ENCODE results near the gene CNKSR3. TPM values are rescaled to one million over a fixed set of nuclear protein-coding genes. Genes with fewer than 3 reads are reported as not detected.

CNKSR3 gene
- polyA plus RNA-seq, 3 donors = not detected

DNA sequence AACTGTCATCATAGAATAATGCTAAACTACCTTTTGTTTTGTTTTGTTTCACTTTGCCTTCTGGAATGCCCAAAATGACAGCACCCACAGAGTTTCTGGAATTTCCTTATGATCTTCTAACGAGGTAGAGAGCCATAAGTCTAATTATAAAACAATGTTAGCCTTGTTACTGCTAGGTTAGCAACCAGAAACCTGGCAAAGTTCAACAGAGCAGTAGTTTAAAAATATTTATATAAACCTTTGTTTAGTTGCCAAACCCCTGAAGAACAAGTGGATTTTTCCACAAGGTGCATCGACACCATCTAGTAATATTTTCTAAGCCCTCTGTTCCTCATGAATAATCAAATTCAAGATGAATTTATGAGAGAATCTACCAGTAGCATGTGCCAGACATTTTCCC is 126.3 kb downstream of the CNKSR3 start:
- H3K9me3 Mint-ChIP-seq = peaks cover 0 to 10% (median 3%) of the 10 kb centered on the region in 7 donors
- no peak for DNase-seq
- Histone ChIP-seq H3K9me3 (replicated peaks in 1 of 2; ENCODE audit: control insufficient read depth in 1 of 2, insufficient read depth in 1 of 2, low read length in 2 of 2) (peaks cover 0 to 5% of the 10 kb centered on the region in 2 donors), H3K36me3 (replicated peaks in 1 of 2; ENCODE audit: control insufficient read depth in 1 of 2, insufficient read depth in 2 of 2, low read length in 2 of 2) (no peaks in the 10 kb centered on the region), H2AFZ (ENCODE audit: insufficient read depth, low read depth, low read length, poor library complexity, severe bottlenecking) (no peak overlapping the region), H3K9ac (ENCODE audit: insufficient read depth, low read length, poor library complexity, severe bottlenecking) (no peak overlapping the region), H3K4me1 (ENCODE audit: control insufficient read depth in 1 of 2, insufficient read depth in 2 of 2, low read length in 2 of 2) (peaks cover 10 to 12% of the 10 kb centered on the region in 2 donors), H4K20me1 (ENCODE audit: insufficient read depth, low read length) (no peaks in the 10 kb centered on the region), H3K27me3 (ENCODE audit: control insufficient read depth in 2 of 2, insufficient read depth in 2 of 2, low read length in 2 of 2) (no peaks in the 10 kb centered on the region), H3K27ac (ENCODE audit: low read depth in 1 of 2, low read length in 2 of 2) (no peak overlapping the region), H3K79me2 (ENCODE audit: insufficient read depth, low read length) (no peaks in the 10 kb centered on the region), H3K4me3 (replicated peaks in 1 of 3; ENCODE audit: low read depth in 2 of 3, low read length in 3 of 3) (no peak overlapping the region), H3K4me2 (replicated peaks; ENCODE audit: extremely low read depth, low read length, poor library complexity, severe bottlenecking) (no peak overlapping the region)
- intact Hi-C loops (cut with micrococcal nuclease) = no loop called here
- peaks cover 0 to 4% (median 3%) of the 10 kb centered on the region in 3 donors for H3K27me3 Mint-ChIP-seq (ENCODE audit: low read depth in 3 of 3)
- H3K36me3 Mint-ChIP-seq = no peaks in the 10 kb centered on the region
- TF ChIP-seq, protein P1, sequence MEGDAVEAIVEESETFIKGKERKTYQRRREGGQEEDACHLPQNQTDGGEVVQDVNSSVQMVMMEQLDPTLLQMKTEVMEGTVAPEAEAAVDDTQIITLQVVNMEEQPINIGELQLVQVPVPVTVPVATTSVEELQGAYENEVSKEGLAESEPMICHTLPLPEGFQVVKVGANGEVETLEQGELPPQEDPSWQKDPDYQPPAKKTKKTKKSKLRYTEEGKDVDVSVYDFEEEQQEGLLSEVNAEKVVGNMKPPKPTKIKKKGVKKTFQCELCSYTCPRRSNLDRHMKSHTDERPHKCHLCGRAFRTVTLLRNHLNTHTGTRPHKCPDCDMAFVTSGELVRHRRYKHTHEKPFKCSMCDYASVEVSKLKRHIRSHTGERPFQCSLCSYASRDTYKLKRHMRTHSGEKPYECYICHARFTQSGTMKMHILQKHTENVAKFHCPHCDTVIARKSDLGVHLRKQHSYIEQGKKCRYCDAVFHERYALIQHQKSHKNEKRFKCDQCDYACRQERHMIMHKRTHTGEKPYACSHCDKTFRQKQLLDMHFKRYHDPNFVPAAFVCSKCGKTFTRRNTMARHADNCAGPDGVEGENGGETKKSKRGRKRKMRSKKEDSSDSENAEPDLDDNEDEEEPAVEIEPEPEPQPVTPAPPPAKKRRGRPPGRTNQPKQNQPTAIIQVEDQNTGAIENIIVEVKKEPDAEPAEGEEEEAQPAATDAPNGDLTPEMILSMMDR (IDR thresholded peaks at IDR 0.05) = no peak
- peaks cover 14% of the 10 kb centered on the region for H3K4me1 Mint-ChIP-seq
- H3K4me3 Mint-ChIP-seq = no peak overlapping the region
- no peak overlapping the region for H3K27ac Mint-ChIP-seq
- WGBS (ENCODE audit: insufficient coverage) = no CpG with 5 or more reads among the region's 2 CpGs

DNA sequence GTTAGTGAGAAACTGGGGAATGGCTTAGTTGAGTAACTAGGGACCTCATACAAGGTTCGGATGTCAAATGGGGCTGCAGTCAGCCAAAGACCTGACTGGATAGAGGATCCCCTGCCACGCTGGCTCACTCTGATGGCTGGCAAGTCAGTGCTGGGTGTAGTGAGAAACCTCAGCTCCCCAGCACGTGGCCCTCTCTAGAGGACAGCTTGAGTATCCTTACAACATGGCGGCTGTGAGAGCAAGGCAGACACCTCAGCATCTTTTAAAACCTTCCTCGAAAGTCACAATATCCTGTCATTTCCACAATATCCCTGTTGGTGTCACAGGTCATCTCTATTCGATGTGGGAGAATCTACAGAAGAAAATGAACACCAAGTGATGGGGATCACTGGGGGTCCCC is 127.2 kb downstream of the CNKSR3 start:
- Histone ChIP-seq H3K79me2 (ENCODE audit: insufficient read depth, low read length) (no peaks in the 10 kb centered on the region), H3K4me2 (replicated peaks; ENCODE audit: extremely low read depth, low read length, poor library complexity, severe bottlenecking) (no peak overlapping the region), H3K9me3 (replicated peaks in 1 of 2; ENCODE audit: control insufficient read depth in 1 of 2, insufficient read depth in 1 of 2, low read length in 2 of 2) (peaks cover 0 to 5% of the 10 kb centered on the region in 2 donors), H3K27me3 (ENCODE audit: control insufficient read depth in 2 of 2, insufficient read depth in 2 of 2, low read length in 2 of 2) (no peaks in the 10 kb centered on the region), H3K4me1 (ENCODE audit: control insufficient read depth in 1 of 2, insufficient read depth in 2 of 2, low read length in 2 of 2) (peaks cover 10 to 12% of the 10 kb centered on the region in 2 donors), H3K9ac (ENCODE audit: insufficient read depth, low read length, poor library complexity, severe bottlenecking) (no peak overlapping the region), H3K36me3 (replicated peaks in 1 of 2; ENCODE audit: control insufficient read depth in 1 of 2, insufficient read depth in 2 of 2, low read length in 2 of 2) (no peaks in the 10 kb centered on the region), H3K27ac (ENCODE audit: low read depth in 1 of 2, low read length in 2 of 2) (no peak overlapping the region), H4K20me1 (ENCODE audit: insufficient read depth, low read length) (no peaks in the 10 kb centered on the region), H3K4me3 (replicated peaks in 1 of 3; ENCODE audit: low read depth in 2 of 3, low read length in 3 of 3) (no peak overlapping the region), H2AFZ (ENCODE audit: insufficient read depth, low read depth, low read length, poor library complexity, severe bottlenecking) (no peak overlapping the region)
- Mint-ChIP-seq H3K4me1 (peaks cover 14% of the 10 kb centered on the region), H3K27me3 (ENCODE audit: low read depth in 3 of 3) (peaks cover 0 to 4% (median 3%) of the 10 kb centered on the region in 3 donors), H3K27ac (no peak overlapping the region), H3K9me3 (peaks cover 0 to 10% (median 3%) of the 10 kb centered on the region in 7 donors), H3K4me3 (no peak overlapping the region), H3K36me3 (no peaks in the 10 kb centered on the region)
- DNase-seq = no peak
- WGBS (ENCODE audit: insufficient coverage) = 93% methylated on average over 5 of the region's 6 CpGs
- intact Hi-C loops (cut with micrococcal nuclease) = no loop called here
- TF ChIP-seq, protein P1 (IDR thresholded peaks at IDR 0.05) = no peak

Data from CD14-positive monocyte (primary cell).